SK-N-MC (cell line): ENCODE data around the gene CTNNA3.

ENCODE experiments used
- DNase-seq: peaks from one replicate; pipeline ENCODE4 v3.0.0-alpha.2; 2011; ENCODE audit warnings: low read depth, low spot score
- H3K27ac ChIP-seq: fragments of 200-600 bp; sonication (generic); 2 replicates; pipeline ENCODE4 v1.5.1; 2016; ENCODE audit warnings: mixed run types
- H3K36me3 ChIP-seq: fragments of 200-600 bp; sonication (generic); 2 replicates; pipeline ENCODE4 v1.6.1; 2017; ENCODE audit warnings: antibody characterized with exemption, low read length, mixed read lengths; ENCODE audit not compliant: insufficient read depth
- H3K4me3 ChIP-seq: fragments of 200-600 bp; sonication (generic); 2 replicates; pipeline ENCODE4 v1.5.1; 2016
- H3K9ac ChIP-seq: fragments of 200-600 bp; sonication (generic); 2 replicates; pipeline ENCODE4 v1.8.0; 2017; ENCODE audit warnings: mixed run types, mixed read lengths; ENCODE audit not compliant: insufficient read length
- H3K9me3 ChIP-seq: fragments of 200-600 bp; sonication (generic); 2 replicates; pipeline ENCODE4 v1.6.1; 2017; ENCODE audit warnings: low read depth, mild to moderate bottlenecking, antibody characterized with exemption, low read length, moderate library complexity, mixed read lengths
- EZH2 ChIP-seq: fragments of 200-600 bp; sonication (generic); IDR thresholded peaks from one replicate; pipeline ENCODE4 v1.6.1; 2017; ENCODE audit warnings: antibody characterized with exemption
- FOXP2 ChIP-seq: optimal IDR thresholded peaks from 2 replicates; pipeline ENCODE3; 2011; ENCODE audit warnings: mild to moderate bottlenecking, moderate library complexity; ENCODE audit not compliant: insufficient read depth; ENCODE audit errors: extremely low read length, control extremely low read depth
- POLR2AphosphoS5 ChIP-seq: IDR thresholded peaks from 2 replicates; pipeline ENCODE4 v1.6.1; 2012; ENCODE audit warnings: mild to moderate bottlenecking, low read depth, low read length, borderline replicate concordance

The CTNNA3 gene

GRCh38 chr10:67487906-67488619 is 207.9 kb downstream of the CTNNA3 start:
- TF ChIP-seq FOXP2 (no peak), POLR2AphosphoS5 (no peak), EZH2 (no peak)
- no peaks in the 10 kb centered on the region for H3K9me3 ChIP-seq
- H3K4me3 ChIP-seq: no peak overlapping the region
- no peaks in the 10 kb centered on the region for H3K36me3 ChIP-seq
- no peak overlapping the region for H3K9ac ChIP-seq
- no peak overlapping the region for H3K27ac ChIP-seq
- no peak for DNase-seq

- no peak overlapping the region for H3K4me3 ChIP-seq
These were observed 208.8 kb downstream of the CTNNA3 start for GRCh38 chr10:67487199-67487598.

GRCh38 chr10:67477868-67478267 is 218.1 kb downstream of the CTNNA3 start:
- H3K9me3 ChIP-seq: no peaks in the 10 kb centered on the region
- TF ChIP-seq POLR2AphosphoS5 (no peak), EZH2 (no peak), FOXP2 (no peak)
- no peaks in the 10 kb centered on the region for H3K36me3 ChIP-seq
- H3K27ac ChIP-seq: no peak overlapping the region
- no peak overlapping the region for H3K9ac ChIP-seq
- H3K4me3 ChIP-seq: no peak overlapping the region
- DNase-seq: no peak

More at GRCh38 chr10:67487199-67487598, 208.8 kb downstream of the CTNNA3 start:
- no peak overlapping the region for H3K27ac ChIP-seq
- no peaks in the 10 kb centered on the region for H3K36me3 ChIP-seq
- no peaks in the 10 kb centered on the region for H3K9me3 ChIP-seq
- TF ChIP-seq POLR2AphosphoS5 (no peak), FOXP2 (no peak), EZH2 (no peak)
- no peak overlapping the region for H3K9ac ChIP-seq
- DNase-seq: no peak

GRCh38 chr10:67476201-67476600 is 219.8 kb downstream of the CTNNA3 start:
- TF ChIP-seq FOXP2: no peak
- no peak for TF ChIP-seq POLR2AphosphoS5
- TF ChIP-seq EZH2: no peak
- DNase-seq: no peak

GRCh38 chr10:67473850-67474633 is 222.0 kb downstream of the CTNNA3 start:
- Histone ChIP-seq H3K9me3 (no peaks in the 10 kb centered on the region), H3K27ac (no peak overlapping the region), H3K36me3 (no peaks in the 10 kb centered on the region), H3K9ac (no peak overlapping the region), H3K4me3 (no peak overlapping the region)
- DNase-seq: no peak
- TF ChIP-seq POLR2AphosphoS5: no peak
- TF ChIP-seq FOXP2: no peak
- no peak for TF ChIP-seq EZH2

More at GRCh38 chr10:67476201-67476600, 219.8 kb downstream of the CTNNA3 start:
- Histone ChIP-seq H3K4me3 (no peak overlapping the region), H3K9ac (no peak overlapping the region), H3K9me3 (no peaks in the 10 kb centered on the region), H3K27ac (no peak overlapping the region), H3K36me3 (no peaks in the 10 kb centered on the region)

GRCh38 chr10:67471022-67471421 is 225.0 kb downstream of the CTNNA3 start:
- TF ChIP-seq POLR2AphosphoS5 (no peak), FOXP2 (no peak), EZH2 (no peak)
- Histone ChIP-seq H3K36me3 (no peaks in the 10 kb centered on the region), H3K27ac (no peak overlapping the region), H3K4me3 (no peak overlapping the region), H3K9me3 (no peaks in the 10 kb centered on the region), H3K9ac (no peak overlapping the region)
- no peak for DNase-seq

GRCh38 chr10:67464278-67464677 is 231.7 kb downstream of the CTNNA3 start:
- TF ChIP-seq POLR2AphosphoS5 (no peak), EZH2 (no peak), FOXP2 (no peak)
- H3K9me3 ChIP-seq: no peaks in the 10 kb centered on the region
- no peak overlapping the region for H3K4me3 ChIP-seq
- H3K36me3 ChIP-seq: no peaks in the 10 kb centered on the region
- DNase-seq: no peak
- H3K27ac ChIP-seq: no peak overlapping the region
- no peak overlapping the region for H3K9ac ChIP-seq

- Histone ChIP-seq H3K9ac (no peak overlapping the region), H3K27ac (no peak overlapping the region), H3K9me3 (no peaks in the 10 kb centered on the region), H3K4me3 (no peak overlapping the region), H3K36me3 (no peaks in the 10 kb centered on the region)
- DNase-seq: no peak
- no peak for TF ChIP-seq EZH2
- TF ChIP-seq POLR2AphosphoS5: no peak
These were observed 243.1 kb downstream of the CTNNA3 start for GRCh38 chr10:67452892-67453291.
